GM18951 (cell line): Measurements from ENCODE around the gene GAST.

Source experiments
- POLR2A ChIP-seq: IDR thresholded peaks from 4 replicates; pipeline ENCODE4 v1.6.1; 2011; ENCODE audit warnings: mild to moderate bottlenecking; ENCODE audit not compliant: insufficient read length, insufficient read depth; ENCODE audit errors: extremely low read depth
- in situ Hi-C: fragments of 300-500 bp; cut with MboI; formaldehyde crosslinking; loops from one replicate; pipeline ENCODE4 v1.12.0; 2022; ENCODE audit warnings: low sequenced_read_pairs, mixed read lengths, inconsistent platforms; ENCODE audit not compliant: unreplicated experiment

The GAST gene

DNA sequence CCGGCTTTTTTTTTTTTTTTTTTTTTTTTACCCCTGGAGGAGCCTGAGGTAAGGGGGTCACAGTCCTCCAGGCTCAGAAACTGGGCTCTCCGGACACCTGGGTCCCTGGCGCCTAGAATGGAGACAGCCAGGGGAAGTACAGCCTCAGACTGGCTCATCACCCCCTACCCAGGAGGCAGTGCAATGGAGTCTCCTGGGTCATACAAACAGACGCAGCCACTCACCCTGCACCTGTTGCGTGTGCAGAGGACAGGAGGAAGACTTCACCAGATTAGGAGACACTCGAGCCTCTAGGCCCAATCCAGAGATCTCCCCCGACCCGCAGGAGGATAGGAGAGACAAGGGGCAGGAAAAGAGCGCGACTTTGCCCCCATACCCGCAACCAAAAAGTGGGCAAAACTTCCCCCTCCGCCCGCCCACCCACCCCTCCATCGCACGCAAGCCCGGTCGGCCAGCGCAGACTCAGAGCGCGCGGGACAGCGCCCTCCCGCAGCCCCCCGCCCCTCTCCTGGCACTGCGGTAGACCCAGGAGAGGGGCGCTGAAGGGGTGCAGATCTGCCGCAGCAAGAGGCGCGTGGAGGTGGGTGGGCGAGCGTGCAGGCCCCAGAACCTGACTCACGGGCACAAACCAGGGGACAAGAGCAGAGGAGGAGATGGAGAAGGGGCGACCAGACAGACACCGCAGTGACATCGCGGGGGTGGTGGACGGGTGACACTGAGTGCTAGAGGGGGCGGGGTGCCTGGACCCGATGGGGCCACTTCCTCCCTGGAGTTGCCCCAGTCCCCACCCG lies 21.4 kb downstream of the GAST start:
- in situ Hi-C loops = no loop called here

DNA sequence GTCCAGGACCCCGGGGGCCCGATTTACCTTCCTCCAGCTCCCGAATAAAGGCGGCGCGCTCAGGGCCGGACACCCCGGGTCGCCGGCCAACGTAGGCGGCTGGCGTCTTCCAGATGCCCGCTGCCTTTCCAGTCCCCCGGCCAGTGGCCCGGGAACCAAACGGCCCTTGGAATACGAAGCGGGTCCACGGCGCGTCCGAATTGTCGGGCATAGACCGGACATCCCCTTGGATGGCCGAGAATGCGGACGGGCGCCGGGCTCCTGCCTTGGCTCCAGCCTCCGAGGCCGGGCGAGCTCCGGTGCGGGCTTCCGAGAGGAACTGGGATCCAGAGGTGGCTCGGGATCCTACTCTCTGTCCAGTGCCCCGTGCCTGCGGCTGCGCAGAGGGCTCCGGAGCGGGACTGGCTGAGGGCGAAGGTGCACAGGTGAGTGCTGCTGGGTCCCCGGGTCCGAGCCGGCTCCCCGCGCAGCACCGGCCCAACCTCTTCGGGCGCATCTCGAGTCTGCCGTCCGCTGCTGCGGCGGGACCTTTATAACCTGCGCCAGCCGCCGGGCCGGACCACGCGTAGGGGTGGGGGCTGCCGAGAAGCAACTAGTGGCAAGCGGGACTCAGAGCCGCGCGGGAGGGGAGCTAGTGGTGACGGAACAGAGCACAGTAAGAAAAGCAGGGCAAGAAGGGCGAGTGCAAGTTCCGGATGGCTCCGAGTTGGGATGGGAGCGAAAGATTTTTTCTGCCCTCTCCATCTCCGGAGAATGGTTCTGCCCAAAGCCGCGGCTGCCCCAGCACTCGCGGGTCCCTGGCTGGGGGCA lies 22.2 kb downstream of the GAST start, which contains the start of gene HAP1:
Gene HAP1 (minus strand): TSS at position 505 of the 810 bp plus-strand sequence. CDS start 9 bp downstream, at position 496.
- in situ Hi-C loops = no loop called here
- no peak for TF ChIP-seq POLR2A

More for the DNA sequence above, 21.4 kb downstream of the GAST start:
- no peak for TF ChIP-seq POLR2A

GRCh38 chr17:41734949-41735313 lies 22.8 kb downstream of the GAST start:
- in situ Hi-C loops = loop anchor here (5.0 kb wide), 1 partner anchor 72 kb away; no protein-coding TSS in a partner anchor
- no peak for TF ChIP-seq POLR2A

DNA sequence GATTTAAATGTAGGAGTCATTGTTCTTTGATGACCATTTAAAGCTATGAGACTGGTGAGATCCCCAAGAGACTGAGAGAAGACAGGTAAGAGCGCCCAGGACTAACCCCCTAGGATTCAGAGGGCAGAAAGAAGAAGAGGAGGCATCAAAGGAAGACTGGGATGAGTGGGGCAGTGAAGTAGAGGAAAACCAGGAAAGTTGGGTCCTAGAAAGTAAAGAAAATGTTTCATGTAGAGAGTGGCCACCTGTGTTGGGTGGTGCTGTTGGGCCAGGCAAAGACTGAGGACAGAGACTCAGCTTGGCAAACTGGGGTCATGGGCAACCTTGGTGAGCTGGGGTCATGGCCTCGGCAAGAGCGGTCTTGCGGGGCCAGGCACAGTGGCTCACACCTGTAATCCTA lies 23.6 kb downstream of the GAST start:
- in situ Hi-C loops = loop anchor here (5.0 kb wide), 1 partner anchor 72 kb away; no protein-coding TSS in a partner anchor
- TF ChIP-seq POLR2A = no peak

GRCh38 chr17:41736983-41737679 lies 25.0 kb downstream of the GAST start:
- in situ Hi-C loops = loop anchor here (5.0 kb wide), 1 partner anchor 70 kb away; no protein-coding TSS in a partner anchor
- TF ChIP-seq POLR2A = no peak

- no peak for TF ChIP-seq POLR2A
- in situ Hi-C loops = loop anchor here (5.0 kb wide), 1 partner anchor 70 kb away; no protein-coding TSS in a partner anchor
Observed at GRCh38 chr17:41737680-41738023, 25.5 kb downstream of the GAST start.

DNA sequence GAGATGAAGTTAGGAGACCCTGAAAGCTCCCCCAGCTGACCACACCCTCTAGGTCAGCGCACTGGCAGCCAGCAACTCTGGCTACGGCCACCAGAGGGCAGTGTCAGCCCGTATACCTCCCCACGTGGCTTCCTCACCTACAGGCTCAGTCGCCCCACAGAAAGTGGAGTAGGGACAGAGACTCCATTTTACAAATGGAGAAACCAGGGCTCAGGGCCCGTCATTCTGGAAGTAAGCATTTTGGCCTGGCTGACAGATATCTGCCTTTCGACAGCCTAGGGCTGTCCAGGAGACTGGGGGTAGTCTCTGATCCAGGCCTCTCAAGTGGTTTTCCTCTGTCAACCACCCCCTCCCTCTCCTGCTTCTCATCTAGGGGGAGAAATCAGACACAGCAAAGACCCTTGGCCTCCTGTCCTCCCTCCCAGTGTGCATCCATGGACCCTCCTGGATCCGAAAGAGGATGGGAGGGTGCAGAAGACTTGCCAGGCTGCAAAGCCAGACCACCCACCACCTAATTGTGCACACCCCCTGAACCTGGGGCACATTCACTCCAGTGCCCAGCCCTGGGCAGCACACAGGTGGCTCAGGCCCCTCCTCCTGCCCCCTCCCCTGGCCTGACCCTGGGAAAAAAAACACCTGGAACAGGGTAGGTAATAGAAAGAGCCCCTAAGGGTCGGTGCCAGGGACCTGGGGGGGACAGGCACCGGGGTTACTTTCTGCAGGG lies 26.1 kb downstream of the GAST start:
- in situ Hi-C loops = loop anchor here (5.0 kb wide), 1 partner anchor 69 kb away; no protein-coding TSS in a partner anchor
- no peak for TF ChIP-seq POLR2A

DNA sequence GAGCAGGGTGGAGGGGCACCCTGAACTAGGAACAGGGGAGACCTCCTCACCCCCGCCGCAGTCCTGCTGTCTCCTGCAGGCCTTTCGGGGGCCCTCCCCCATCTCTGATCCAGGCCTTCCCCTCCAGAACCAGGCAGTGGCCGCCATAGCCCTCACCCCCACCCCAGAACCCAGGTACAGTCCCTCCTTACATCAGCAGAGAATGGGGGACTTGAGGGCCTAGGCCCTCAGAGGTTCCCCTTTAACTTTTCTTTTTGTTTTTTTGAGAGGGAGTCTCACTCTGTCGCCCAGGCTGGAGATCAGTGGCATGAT lies 26.6 kb downstream of the GAST start:
- TF ChIP-seq POLR2A = no peak
- in situ Hi-C loops = loop anchor here (5.0 kb wide), 1 partner anchor 69 kb away; no protein-coding TSS in a partner anchor

DNA sequence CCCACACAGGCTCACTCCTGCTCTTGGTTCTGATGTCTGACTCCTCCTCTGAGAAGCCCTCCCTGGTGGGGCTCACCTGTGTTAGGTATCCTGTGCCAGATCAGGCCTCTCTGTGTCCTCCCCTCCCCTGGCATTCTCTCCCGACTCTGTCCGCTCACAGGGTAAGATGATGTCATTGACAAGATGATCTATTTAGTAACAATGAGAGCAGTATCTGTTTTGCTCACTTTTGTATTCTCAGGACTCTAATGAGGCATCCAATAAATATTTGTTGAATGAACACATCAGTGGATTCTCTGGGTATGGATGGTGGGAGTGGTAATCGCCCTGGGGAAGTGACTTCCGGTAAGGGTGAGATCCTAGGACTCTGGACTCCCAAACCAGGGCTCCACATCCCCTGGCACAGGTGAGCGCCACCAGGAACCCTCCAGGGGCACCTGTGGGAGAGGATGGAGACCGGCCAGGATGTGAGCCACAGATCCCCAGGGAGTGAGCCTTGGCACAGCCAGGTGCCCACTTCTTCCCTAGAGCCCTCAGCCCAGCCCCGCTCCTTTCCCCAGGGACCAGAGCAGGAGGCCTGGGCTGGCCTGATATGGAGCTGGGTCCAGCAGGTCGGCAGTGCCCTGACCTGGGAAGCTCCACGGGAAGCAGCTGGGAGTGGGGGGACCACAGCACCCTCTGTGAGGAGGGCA lies 27.7 kb downstream of the GAST start:
- in situ Hi-C loops = loop anchor here (5.0 kb wide), 1 partner anchor 67 kb away; no protein-coding TSS in a partner anchor
- no peak for TF ChIP-seq POLR2A

DNA sequence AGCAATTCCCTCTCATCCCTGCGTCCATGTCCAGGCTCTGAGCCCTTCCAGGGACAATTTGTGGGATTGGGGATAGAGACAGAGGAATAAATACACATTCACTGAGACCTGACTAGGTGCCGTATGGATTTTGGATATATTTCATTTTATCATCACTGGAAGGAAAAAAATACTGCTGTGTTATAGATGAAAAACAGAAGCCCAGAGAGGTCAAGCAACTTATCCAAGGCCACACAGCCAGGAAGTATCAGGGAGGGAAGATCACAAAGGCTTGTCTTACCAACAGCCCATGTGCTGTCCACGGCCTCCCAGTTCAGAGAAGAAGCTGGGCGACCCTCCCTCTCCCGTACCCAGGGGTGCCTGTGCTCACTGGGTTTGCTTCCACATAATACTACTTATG lies 28.4 kb downstream of the GAST start:
- in situ Hi-C loops = no loop called here
- TF ChIP-seq POLR2A = no peak

DNA sequence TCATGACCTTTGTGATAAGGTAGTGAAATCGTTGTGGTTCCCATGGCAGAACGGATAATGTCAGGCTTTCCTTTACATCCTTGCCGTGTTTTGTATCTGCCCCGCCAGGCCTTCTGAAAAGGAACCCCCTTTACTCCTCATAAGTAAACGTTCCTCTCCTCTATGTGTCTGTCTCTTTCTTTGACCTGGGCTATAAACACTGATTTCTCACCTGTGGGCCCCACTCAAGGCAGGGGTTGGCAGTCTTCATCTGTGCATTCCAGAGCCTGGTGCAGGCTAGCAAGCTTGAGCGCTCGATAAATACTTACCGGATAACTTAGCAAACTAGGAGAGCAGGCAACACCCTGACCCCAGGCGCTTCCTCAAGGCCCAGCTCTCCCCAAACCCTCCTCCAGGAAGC lies 29.6 kb downstream of the GAST start:
- no peak for TF ChIP-seq POLR2A
- in situ Hi-C loops = no loop called here

- TF ChIP-seq POLR2A = no peak
- in situ Hi-C loops = no loop called here
Observed at GRCh38 chr17:41748275-41748674, 36.1 kb downstream of the GAST start.
